B cell (primary cell): ENCODE results near the gene PSAP. TPM values are rescaled to one million over a fixed set of nuclear protein-coding genes. Genes with fewer than 3 reads are reported as not detected.
A peak's percentile ranks its signal among the peaks of the same experiment; 100 is the strongest.

Experiments used
- ATAC-seq: fragments of 200-7000 bp; cut with Tn5 transposase; one replicate; pipeline ENCODE4 v1.10.0; 2021; ENCODE audit warnings: low read depth, mild to moderate bottlenecking, moderate number of reproducible peaks, moderate library complexity
- CTCF ChIA-PET: fragments of 350-600 bp; sonication (Branson Sonifier 250); formaldehyde crosslinking; loops from one replicate; lab custom pipeline; 2021; ENCODE audit warnings: antibody characterized with exemption, inconsistent platforms; lab: Charles Lee
- POLR2A ChIA-PET: fragments of 350-600 bp; sonication (Branson Sonifier 250); formaldehyde crosslinking; loops from one replicate; lab custom pipeline; 2021; ENCODE audit warnings: antibody characterized with exemption; lab: Charles Lee
- DNase-seq: peaks from one replicate; pipeline ENCODE4 v3.0.0; 2013
- H2AFZ ChIP-seq: 2 replicates; pipeline ENCODE4 v1.6.1; 2012; ENCODE audit warnings: mild to moderate bottlenecking, low read depth, low read length; ENCODE audit not compliant: insufficient read depth, poor library complexity, severe bottlenecking
- H3K27ac ChIP-seq, 2 donors: 1 replicate in 1 of 2; 2 replicates in 1 of 2; pipeline ENCODE4 v1.5.1; 2012 to 2013; ENCODE audit warnings: low read length in 2 of 2, mild to moderate bottlenecking in 2 of 2, moderate library complexity in 1 of 2
- H3K27me3 ChIP-seq, 4 experiments: fragments of 200-600 bp in 1 of 4; sonication (generic) in 1 of 4; replicated peaks in 1 of 4; 1 replicate in 2 of 4; 2 replicates in 2 of 4; pipeline versions ENCODE4 v1.6.1 to v1.7.0; 2013 to 2016; ENCODE audit warnings: low read length in 3 of 4, mild to moderate bottlenecking in 2 of 4, mixed read lengths in 1 of 4, moderate library complexity in 1 of 4; ENCODE audit not compliant: insufficient read depth in 4 of 4, control insufficient read depth in 3 of 4; ENCODE audit errors: control extremely low read depth in 1 of 4
- H3K36me3 ChIP-seq, 2 experiments: replicated peaks in 1 of 2; 1 replicate in 1 of 2; 2 replicates in 1 of 2; pipeline versions ENCODE4 v1.6.1 to v1.7.1; 2013; ENCODE audit warnings: low read length in 1 of 2; ENCODE audit not compliant: insufficient read depth in 2 of 2, control insufficient read depth in 1 of 2; ENCODE audit errors: control extremely low read depth in 1 of 2, extremely low read depth in 1 of 2
- H3K4me1 ChIP-seq, 2 donors: fragments of 200-600 bp in 1 of 2; sonication (generic) in 1 of 2; 1 replicate in 1 of 2; 2 replicates in 1 of 2; pipeline versions ENCODE4 v1.5.1 to v1.6.1; 2013 to 2017; ENCODE audit warnings: low read length in 2 of 2; ENCODE audit not compliant: control insufficient read depth in 2 of 2, insufficient read depth in 2 of 2
- H3K4me2 ChIP-seq: replicated peaks from 2 replicates; pipeline ENCODE3; 2012; ENCODE audit warnings: mild to moderate bottlenecking, low read depth, low read length; ENCODE audit not compliant: poor library complexity, severe bottlenecking
- H3K4me3 ChIP-seq, 5 experiments: fragments of 200-600 bp in 1 of 5; sonication (generic) in 1 of 5; 1 replicate in 3 of 5; 2 replicates in 2 of 5; pipeline versions ENCODE4 v1.5.1 to v1.7.0; 2011 to 2016; ENCODE audit warnings: low read length in 4 of 5, mild to moderate bottlenecking in 4 of 5, low read depth in 2 of 5, control low read depth in 1 of 5, moderate library complexity in 1 of 5; ENCODE audit not compliant: insufficient read depth in 1 of 5; ENCODE audit errors: control extremely low read depth in 1 of 5, extremely low read depth in 1 of 5
- H3K79me2 ChIP-seq: fragments of 200-600 bp; sonication (generic); one replicate; pipeline ENCODE4 v1.6.0; 2016; ENCODE audit warnings: low read length; ENCODE audit not compliant: control insufficient read depth, insufficient read depth
- H3K9ac ChIP-seq: fragments of 200-600 bp; sonication (generic); 2 replicates; pipeline ENCODE4 v1.6.1; 2017; ENCODE audit warnings: mild to moderate bottlenecking, low read length, moderate library complexity
- H3K9me3 ChIP-seq, 3 donors: one replicate each; pipeline versions ENCODE4 v1.6.1 to v1.7.1; 2013; ENCODE audit warnings: low read length in 2 of 3; ENCODE audit not compliant: control insufficient read depth in 2 of 3, insufficient read depth in 1 of 3; ENCODE audit errors: control extremely low read depth in 1 of 3
- H4K20me1 ChIP-seq: 2 replicates; pipeline ENCODE4 v1.6.0; 2012; ENCODE audit warnings: mild to moderate bottlenecking, low read length; ENCODE audit not compliant: insufficient read depth, control insufficient read depth, poor library complexity, severe bottlenecking
- H3K27ac Mint-ChIP-seq: one replicate; pipeline ENCODE4 v1.8.0; 2021; ENCODE audit warnings: mixed read lengths
- H3K27me3 Mint-ChIP-seq: one replicate; pipeline ENCODE4 v1.8.0; 2021; ENCODE audit warnings: mixed read lengths
- H3K4me1 Mint-ChIP-seq: one replicate; pipeline ENCODE4 v1.8.0; 2021; ENCODE audit warnings: mixed read lengths
- H3K4me3 Mint-ChIP-seq: one replicate; pipeline ENCODE4 v1.8.0; 2021; ENCODE audit warnings: mixed read lengths
- H3K9me3 Mint-ChIP-seq: one replicate; pipeline ENCODE4 v1.8.0; 2022; ENCODE audit warnings: mixed read lengths; ENCODE audit not compliant: insufficient read depth
- CTCF ChIP-seq: fragments of 200-600 bp; IDR thresholded peaks from one replicate; pipeline ENCODE4 v1.8.0; 2022; ENCODE audit warnings: antibody characterized with exemption, mild to moderate bottlenecking
- EZH2 ChIP-seq: IDR thresholded peaks from 2 replicates; pipeline ENCODE4 v1.6.1; 2012; ENCODE audit warnings: borderline replicate concordance, low read depth, mild to moderate bottlenecking, moderate library complexity, low read length; ENCODE audit not compliant: insufficient read depth, poor library complexity, severe bottlenecking
- WGBS: methylation state at CpG from one replicate; pipeline ENCODE4 v1.1.5; 2013; ENCODE audit warnings: missing lambda C conversion rate; ENCODE audit not compliant: insufficient coverage; 5-methylcytosine and 5-hydroxymethylcytosine counted together
- intact Hi-C: fragments of 100-400 bp; cut with micrococcal nuclease; formaldehyde crosslinking; loops from one replicate; pipeline ENCODE4 v1.10.0; 2022
- polyA plus RNA-seq: library from polyadenylated mRNA; depleted of rRNA; stranded (reverse); fragments of >200 nt; gene quantifications from 2 replicates; pipeline ENCODE4 v1.2.3, GENCODE V29; 2012
- small RNA-seq: library from RNA; depleted of rRNA; stranded (forward); fragments of <200 nt; gene quantifications from one replicate; pipeline ENCODE3, GENCODE V24; 2012; ENCODE audit warnings: low replicate concordance, low read depth; ENCODE audit not compliant: insufficient read length
- total RNA-seq, 2 donors: library from RNA; stranded (reverse); fragments of 120-200 nt in 1 of 2; gene quantifications; 1 replicate in 1 of 2; 2 replicates in 1 of 2; pipeline versions ENCODE4 v1.2.3 to v1.2.4, GENCODE V29; 2013 to 2022

The PSAP gene
- total and polyA plus RNA-seq, 2 donors (not counting 1 experiment from before 2014, with no cell fraction given): 206 to 509 TPM

DNA sequence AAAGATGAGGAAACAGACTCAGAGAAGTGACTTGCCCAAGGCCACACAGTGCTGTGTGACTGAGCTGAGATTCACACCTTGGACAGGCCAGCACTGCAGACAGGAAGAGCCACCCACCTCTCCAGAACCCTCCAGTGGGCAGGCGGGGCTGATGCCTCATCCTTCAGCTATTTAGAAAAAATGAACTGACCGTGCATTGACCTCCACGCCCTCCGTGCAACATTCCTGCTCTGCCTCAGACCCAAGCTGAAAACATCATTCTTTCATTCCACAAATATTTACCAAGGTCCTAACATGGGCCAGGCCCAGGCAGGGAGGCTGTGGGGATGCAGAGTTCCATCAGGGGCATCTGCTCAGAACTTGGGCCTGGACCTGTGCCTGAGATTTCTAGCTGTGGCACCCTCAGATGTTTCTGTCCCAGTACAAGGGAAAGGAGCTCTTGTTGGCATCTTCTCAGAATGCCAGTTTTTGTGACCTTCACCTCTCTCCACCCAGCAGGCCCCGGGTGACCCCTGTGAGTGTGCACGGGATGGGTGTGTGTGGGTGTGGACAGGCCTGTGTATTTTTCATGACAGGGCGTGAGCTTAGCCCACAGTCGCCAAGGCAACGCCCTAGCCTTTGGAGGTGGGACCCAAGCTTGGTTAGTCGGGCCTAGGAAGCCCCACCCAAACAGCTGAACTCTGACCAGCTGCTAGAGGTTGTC, 84.2 kb downstream of the PSAP start:
- Histone ChIP-seq H3K4me3 (peak overlapping the region in 1 of 5 experiments; percentile 42), H3K27me3 (no peaks in the 10 kb centered on the region), H3K4me1 (peaks cover 54 to 93% of the 10 kb centered on the region in 2 donors), H3K36me3 (peaks cover 0 to 33% of the 10 kb centered on the region in 2 experiments), H3K9ac (peak overlapping the region; percentile 8), H3K79me2 (peaks cover 71% of the 10 kb centered on the region), H3K4me2 (peak overlapping the region; percentile 83), H3K9me3 (no peaks in the 10 kb centered on the region), H3K27ac (peak overlapping the region; percentile 88 to 95), H2AFZ (no peak overlapping the region), H4K20me1 (no peaks in the 10 kb centered on the region)
- ATAC-seq: peak; percentile 50
- peak overlapping the region; percentile 84 for H3K4me3 Mint-ChIP-seq
- TF ChIP-seq EZH2 (no peak), CTCF (no peak)
- H3K27ac Mint-ChIP-seq: peak overlapping the region; percentile 99
- DNase-seq: peak; percentile 74
- WGBS: 37% methylated on average over 9 of the region's 10 CpGs
- H3K9me3 Mint-ChIP-seq: no peaks in the 10 kb centered on the region
- peaks cover 87% of the 10 kb centered on the region for H3K4me1 Mint-ChIP-seq
- POLR2A ChIA-PET: interaction anchor here (0.6 to 3.3 kb wide), 9 partner anchors 8 to 69 kb away, joined by 3 to 15 read pairs (median 4); no protein-coding TSS in a partner anchor
- intact Hi-C loops: loop anchor here (5.0 kb wide), 1 partner anchor 1620 kb away; the partner anchor contains the start of gene TYSND1
- H3K27me3 Mint-ChIP-seq: no peaks in the 10 kb centered on the region
- CTCF ChIA-PET: interaction anchor here (0.6 to 3.9 kb wide), 12 partner anchors 9 to 282 kb away, joined by 3 to 33 read pairs (median 4); no protein-coding TSS in a partner anchor

Small RNAs within 50 kb of the gene (small RNA-seq; reads per million reads assigned to genes)
- gene MIR7152 (not detected), gene RNU7-38P (not detected)

Other genes with a start within 250 kb of the PSAP start
- not detected in 2 replicates for gene C10orf105, start 131.5 kb downstream of the PSAP start, total RNA-seq
- 0.03 and 0.12 TPM in 2 replicates for gene C10orf105, start 131.5 kb downstream of the PSAP start, polyA plus RNA-seq
- 61.2 and 63.3 TPM in 2 replicates for gene VSIR, start 77.7 kb downstream of the PSAP start, total RNA-seq
- 35.9 and 40.5 TPM in 2 replicates for gene VSIR, start 77.7 kb downstream of the PSAP start, polyA plus RNA-seq
- gene CHST3, start 113.1 kb upstream of the PSAP start, total RNA-seq: not detected in 2 replicates
- gene CHST3, start 113.1 kb upstream of the PSAP start, polyA plus RNA-seq: 0.01 and 0.06 TPM in 2 replicates
- 133 and 139 TPM in 2 replicates for gene SPOCK2, start 237.3 kb upstream of the PSAP start, total RNA-seq
- gene SPOCK2, start 237.3 kb upstream of the PSAP start, polyA plus RNA-seq: 39.1 and 79.5 TPM in 2 replicates